AG04450 (cell line): ENCODE data around the gene TTC21A. TPM values are rescaled to one million over a fixed set of nuclear protein-coding genes. Genes with fewer than 3 reads are reported as not detected.
A peak's percentile ranks its signal among the peaks of the same experiment; 100 is the strongest.

Source experiments
- CTCF ChIA-PET: fragments of 300-600, 350-600 bp; formaldehyde crosslinking; extraction: SDS; loops from one replicate; lab custom pipeline; 2022; ENCODE audit warnings: antibody characterized with exemption, inconsistent platforms; lab: Charles Lee
- POLR2A ChIA-PET: fragments of 350-600 bp; formaldehyde crosslinking; extraction: SDS; loops from one replicate; lab custom pipeline; 2021; ENCODE audit warnings: antibody characterized with exemption, inconsistent platforms; lab: Yijun Ruan, JAX
- DNase-seq: peaks from one replicate; pipeline ENCODE4 v3.0.0-alpha.2; 2011; ENCODE audit warnings: low read depth, low spot score
- H3K27ac ChIP-seq: one replicate; pipeline ENCODE4 v1.5.1; 2012; ENCODE audit warnings: low read depth, low read length, control low read depth
- H3K27me3 ChIP-seq: one replicate; pipeline ENCODE4 v1.6.0; 2012; ENCODE audit warnings: low read length; ENCODE audit not compliant: control insufficient read depth, insufficient read depth
- H3K4me3 ChIP-seq: 2 replicates; pipeline ENCODE4 v1.5.1; 2011; ENCODE audit warnings: mild to moderate bottlenecking, low read depth, low read length, control low read depth
- H3K9me3 ChIP-seq: 2 replicates; pipeline ENCODE4 v1.5.1; 2012; ENCODE audit warnings: low read length; ENCODE audit not compliant: control insufficient read depth, insufficient read depth
- polyA plus RNA-seq: library from polyadenylated mRNA; depleted of rRNA; stranded (reverse); fragments of >200 nt; gene quantifications from 2 replicates; pipeline ENCODE4 v1.2.3, GENCODE V29; 2011
- TF ChIP-seq, protein P1 (sequence below): IDR thresholded peaks from 2 replicates; pipeline ENCODE4 v1.5.1; 2011; ENCODE audit warnings: low read depth, low read length, control low read depth, inconsistent platforms

TTC21A gene
- polyA plus RNA-seq, 1 experiment = 1.6 TPM

DNA sequence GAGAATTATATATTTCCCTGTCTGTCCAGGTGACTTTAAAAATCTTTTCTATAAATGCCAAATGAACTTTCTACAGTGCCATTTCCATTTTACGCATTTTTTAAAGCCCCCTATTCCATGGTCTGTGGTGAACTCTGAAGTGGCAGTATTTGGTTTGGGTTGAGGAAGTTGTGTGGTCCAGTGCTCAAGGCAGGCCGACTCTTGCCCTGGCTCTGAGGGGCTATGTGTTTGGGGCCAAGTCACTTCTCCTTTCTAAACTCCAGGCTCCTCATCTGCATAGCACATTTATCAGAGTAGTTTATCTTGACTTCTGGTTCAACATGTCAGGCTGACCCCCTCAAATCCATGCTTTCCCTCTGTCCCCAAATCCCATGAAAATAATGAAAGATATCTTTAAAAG, 14.1 kb downstream of the TTC21A start:
- no peaks in the 10 kb centered on the region for H3K27me3 ChIP-seq
- H3K27ac ChIP-seq = no peak overlapping the region
- no peak overlapping the region for H3K4me3 ChIP-seq
- H3K9me3 ChIP-seq = no peaks in the 10 kb centered on the region
- DNase-seq = no peak
- ChIA-PET POLR2A (no interaction called here), CTCF (interaction anchor here (12.0 kb wide), 1 partner anchor 166 kb away, joined by 446 read pairs; no protein-coding TSS in a partner anchor)
- TF ChIP-seq, protein P1, sequence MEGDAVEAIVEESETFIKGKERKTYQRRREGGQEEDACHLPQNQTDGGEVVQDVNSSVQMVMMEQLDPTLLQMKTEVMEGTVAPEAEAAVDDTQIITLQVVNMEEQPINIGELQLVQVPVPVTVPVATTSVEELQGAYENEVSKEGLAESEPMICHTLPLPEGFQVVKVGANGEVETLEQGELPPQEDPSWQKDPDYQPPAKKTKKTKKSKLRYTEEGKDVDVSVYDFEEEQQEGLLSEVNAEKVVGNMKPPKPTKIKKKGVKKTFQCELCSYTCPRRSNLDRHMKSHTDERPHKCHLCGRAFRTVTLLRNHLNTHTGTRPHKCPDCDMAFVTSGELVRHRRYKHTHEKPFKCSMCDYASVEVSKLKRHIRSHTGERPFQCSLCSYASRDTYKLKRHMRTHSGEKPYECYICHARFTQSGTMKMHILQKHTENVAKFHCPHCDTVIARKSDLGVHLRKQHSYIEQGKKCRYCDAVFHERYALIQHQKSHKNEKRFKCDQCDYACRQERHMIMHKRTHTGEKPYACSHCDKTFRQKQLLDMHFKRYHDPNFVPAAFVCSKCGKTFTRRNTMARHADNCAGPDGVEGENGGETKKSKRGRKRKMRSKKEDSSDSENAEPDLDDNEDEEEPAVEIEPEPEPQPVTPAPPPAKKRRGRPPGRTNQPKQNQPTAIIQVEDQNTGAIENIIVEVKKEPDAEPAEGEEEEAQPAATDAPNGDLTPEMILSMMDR = no peak

DNA sequence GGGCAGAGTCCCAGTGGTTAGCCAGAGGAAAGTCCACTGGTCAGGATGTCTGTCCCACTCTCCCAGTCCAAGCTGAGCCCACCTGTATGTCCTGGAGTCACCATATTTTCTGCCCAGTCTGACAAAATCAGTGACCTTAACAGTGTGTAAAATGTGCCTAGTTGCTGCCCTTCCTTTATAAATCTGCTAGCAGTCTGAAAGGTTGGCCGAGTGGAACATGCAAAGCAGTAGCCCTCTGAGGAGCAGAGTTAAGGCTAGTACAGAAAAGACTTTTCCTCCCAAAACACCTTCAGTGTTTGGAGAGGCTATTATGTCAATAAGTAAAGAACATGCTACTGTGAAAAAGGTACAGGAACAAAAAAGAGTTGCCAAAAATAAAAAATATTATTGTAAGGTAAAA, 15.3 kb downstream of the TTC21A start:
- TF ChIP-seq, protein P1 = no peak
- DNase-seq = no peak

DNA sequence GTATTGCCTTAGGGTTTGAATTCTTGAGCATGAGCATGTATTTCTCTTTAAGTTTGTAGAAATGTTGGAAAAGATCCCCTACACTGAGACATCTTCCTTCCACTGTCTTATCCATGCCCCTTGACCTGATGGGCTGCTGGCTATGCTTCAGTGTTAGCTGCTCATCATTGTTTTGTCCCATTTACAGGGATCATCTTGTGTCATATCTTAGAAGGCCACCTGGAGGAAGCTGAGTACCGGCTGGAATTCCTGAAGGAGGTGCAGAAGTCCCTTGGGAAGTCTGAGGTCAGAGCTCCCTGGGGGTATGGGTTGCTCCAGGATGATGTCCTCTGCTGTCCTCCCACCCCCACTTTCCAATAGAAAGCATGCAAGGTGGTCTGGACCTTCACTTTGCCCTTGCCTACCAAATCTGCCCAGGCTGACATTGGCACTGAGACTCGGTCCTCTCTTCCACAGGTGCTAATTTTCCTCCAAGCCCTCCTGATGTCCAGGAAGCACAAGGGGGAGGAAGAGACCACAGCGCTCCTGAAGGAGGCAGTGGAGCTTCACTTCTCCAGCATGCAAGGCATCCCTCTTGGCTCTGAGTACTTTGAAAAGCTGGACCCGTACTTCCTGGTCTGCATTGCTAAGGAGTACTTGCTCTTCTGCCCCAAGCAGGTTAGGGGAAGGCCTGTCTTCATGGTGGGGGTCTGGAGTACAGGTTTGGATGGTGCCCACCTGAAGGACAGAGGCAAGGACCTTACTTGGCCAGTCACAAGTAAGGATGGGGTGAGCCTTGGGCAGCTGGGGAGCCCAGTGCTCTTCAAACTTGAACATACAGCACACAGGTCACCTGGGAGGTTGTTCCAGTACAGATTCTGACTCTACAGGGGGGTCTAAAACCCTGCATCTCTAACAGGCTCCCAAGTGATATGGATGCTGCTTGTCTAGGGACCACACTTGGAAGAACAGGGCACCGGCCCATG, 17.7 kb downstream of the TTC21A start:
- Histone ChIP-seq H3K4me3 (no peak overlapping the region), H3K27ac (no peak overlapping the region), H3K9me3 (no peaks in the 10 kb centered on the region), H3K27me3 (no peaks in the 10 kb centered on the region)
- ChIA-PET CTCF (interaction anchor here (0.7 to 12.0 kb wide), 14 partner anchors 9 to 322 kb away, joined by 3 to 446 read pairs (median 4); partner anchors contain the start of genes CX3CR1 and XIRP1), POLR2A (no interaction called here)
- no peak for DNase-seq
- TF ChIP-seq, protein P1 = peak; percentile 58

More for the DNA sequence above, 15.3 kb downstream of the TTC21A start:
- Histone ChIP-seq H3K27ac (no peak overlapping the region), H3K27me3 (no peaks in the 10 kb centered on the region), H3K4me3 (no peak overlapping the region), H3K9me3 (no peaks in the 10 kb centered on the region)
- CTCF ChIA-PET = interaction anchor here (12.0 kb wide), 1 partner anchor 165 kb away, joined by 446 read pairs; no protein-coding TSS in a partner anchor
- POLR2A ChIA-PET = no interaction called here

DNA sequence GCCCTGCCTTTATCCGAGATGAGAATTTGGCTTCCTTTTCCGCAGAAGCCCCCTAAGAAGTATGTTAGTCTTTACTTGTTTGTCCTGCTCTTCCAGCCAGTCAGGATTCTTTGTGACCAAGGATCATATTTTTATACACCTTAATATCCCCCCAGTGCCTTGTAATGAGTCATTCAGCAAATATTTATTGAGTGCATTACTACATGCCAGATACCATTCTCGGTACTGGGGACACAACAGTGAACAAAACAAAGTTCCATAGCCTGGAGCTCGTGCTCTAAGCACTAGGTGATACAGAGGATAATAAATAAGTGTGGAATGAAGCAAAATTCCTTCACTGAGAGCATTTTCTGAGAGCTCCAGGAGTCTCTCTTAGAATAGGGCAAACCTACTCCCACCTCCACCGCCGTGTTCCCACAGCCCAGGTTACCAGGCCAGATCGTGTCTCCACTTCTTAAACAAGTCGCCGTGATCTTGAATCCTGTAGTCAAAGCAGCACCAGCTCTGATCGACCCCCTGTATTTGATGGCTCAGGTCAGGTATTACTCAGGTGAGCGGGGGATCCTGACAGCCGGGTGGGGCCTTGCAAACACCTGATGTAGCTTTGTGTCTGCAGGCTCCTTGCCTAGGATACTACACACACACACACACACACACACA, 18.5 kb downstream of the TTC21A start:
- ChIA-PET CTCF (interaction anchor here (0.6 to 12.0 kb wide), 32 partner anchors 8 to 389 kb away, joined by 3 to 446 read pairs (median 4); partner anchors contain the start of genes CX3CR1, GORASP1, TTC21A and XIRP1), POLR2A (interaction anchor here (0.7 to 1.1 kb wide), 4 partner anchors 10 to 162 kb away, joined by 3 to 7 read pairs (median 4); no protein-coding TSS in a partner anchor)
- no peak for DNase-seq
- Histone ChIP-seq H3K27me3 (no peaks in the 10 kb centered on the region), H3K9me3 (no peaks in the 10 kb centered on the region), H3K27ac (no peak overlapping the region), H3K4me3 (no peak overlapping the region)
- TF ChIP-seq, protein P1 = no peak
